ENCODE results near the gene DEPDC5.
A peak's percentile ranks its signal among the peaks of the same experiment; 100 is the strongest.
"Not testable (repeated sequence)": the region's sequence is repeated elsewhere in the genome, so short reads cannot be mapped to it uniquely, and the experiment has no call there.

Gene DEPDC5

DNA sequence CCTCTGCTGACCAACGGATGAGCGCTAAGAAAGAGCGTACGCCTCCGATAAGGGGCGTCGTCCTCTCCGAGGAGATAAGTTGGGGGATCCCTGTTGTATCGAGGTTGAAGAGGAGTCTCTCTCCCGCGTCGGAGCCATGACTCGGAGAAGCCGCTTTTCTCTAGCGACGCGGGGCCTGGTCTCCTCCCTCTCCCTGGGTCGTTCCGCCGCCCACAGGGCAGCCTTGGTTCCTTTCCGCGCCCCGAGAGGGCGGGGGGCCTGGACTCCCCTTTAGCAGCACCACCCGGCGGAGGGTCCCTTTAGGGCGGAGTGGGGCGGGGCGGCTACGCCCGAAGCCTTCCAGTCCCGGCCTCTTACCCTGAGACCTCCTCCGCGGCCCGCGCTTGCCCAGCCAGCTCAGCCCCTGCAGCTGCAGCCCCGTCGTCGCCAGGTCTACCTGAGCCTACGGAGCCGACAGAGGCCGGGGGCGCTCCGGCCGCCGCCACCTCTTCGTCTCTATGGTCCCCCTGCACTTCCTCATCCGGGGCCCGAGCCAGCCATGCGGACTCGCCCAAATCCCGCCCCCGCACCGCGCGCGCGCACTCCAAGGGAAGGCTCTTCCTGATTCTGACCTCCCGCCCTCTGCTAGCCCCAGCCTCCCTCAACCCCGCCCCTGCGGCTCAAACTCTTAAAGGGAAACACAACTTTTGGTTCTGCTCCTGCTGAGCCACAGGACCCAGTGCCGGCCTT, 4.0 kb upstream of the DEPDC5 start, which contains the start of gene PRR14L:
TSS of gene PRR14L (minus strand) at position 497 of the 729 bp plus-strand sequence. CDS start 11,272 bp downstream, outside the sequence.
- DNase-seq = peak; percentile 90

DNA sequence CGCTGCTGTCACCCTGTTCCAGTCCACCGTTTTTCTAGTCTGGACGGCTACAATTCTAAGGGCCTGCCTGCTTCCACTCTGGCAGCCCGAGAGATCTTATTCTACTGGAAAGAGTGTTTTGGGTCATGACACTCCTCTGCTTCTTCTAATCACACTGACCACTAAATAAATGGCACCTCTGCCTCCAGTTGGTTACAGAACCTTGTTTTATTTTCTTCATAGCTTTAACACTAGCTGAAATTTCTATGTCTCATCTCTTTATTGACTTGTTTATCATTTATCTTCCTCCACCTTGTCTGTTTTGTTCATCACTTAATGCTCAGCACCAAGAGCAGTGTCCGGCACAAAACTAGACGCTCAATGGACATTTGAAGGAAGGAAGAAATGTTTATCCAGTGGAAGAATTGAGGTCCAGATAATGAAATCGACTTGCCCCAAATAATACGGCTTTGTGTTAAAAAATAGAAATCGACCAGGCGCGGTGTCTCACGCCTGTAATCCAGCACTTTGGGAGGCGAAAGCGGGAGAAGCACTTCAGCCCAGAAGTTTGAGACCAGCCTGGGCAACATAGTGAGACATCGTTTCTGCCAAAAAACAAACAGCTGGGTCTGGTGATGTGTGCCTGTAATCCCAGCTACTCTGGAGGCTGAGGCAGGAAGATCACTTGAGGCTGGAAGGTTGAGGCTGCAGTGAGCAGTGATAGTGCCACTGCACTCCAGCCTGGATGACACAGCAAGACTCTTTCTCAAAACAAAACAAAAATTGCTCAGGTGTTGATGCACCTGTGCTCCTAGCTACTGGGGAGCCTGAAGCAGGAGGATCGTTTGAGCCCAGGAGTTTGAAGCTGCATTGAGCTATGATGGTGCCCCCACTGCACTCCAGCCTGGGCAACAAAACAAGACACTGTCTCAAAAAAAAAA, 3.2 kb upstream of the DEPDC5 start:
- DNase-seq = no peak

DNA sequence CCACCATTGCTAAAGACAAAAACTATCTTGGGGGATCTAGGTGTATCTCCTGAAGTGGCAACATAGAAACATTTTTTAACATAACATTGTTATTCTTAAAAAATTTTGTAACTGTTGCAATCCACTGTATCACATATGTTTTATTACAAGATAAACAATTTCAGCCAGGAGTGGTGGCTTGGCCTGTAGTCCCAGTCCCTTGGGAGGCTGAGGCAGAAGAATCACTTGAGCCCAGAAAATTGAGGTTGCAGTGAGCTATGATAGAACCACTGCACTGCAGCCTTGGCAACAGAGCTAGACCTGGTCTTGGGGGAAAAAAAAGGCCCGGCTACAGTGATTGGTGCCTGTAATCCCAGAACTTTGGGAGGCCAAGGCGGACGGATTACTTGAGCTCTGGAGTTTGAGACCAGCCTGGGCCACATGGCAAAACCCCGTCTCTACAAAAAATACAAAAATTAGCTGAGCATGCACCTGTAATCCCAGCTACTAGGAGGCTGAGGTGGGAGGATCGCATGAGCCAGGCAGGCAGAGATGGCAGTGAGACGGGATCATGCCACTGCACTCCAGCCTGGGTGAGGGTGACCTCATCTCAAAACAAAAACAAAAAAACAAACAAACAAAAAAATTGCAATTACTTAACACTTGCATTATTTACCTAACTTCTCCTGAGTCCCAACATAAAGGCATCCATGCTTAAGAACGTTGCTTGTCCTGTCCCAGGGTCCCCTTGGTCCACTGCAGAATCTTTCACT, 1.5 kb upstream of the DEPDC5 start:
- DNase-seq = no peak

DNA sequence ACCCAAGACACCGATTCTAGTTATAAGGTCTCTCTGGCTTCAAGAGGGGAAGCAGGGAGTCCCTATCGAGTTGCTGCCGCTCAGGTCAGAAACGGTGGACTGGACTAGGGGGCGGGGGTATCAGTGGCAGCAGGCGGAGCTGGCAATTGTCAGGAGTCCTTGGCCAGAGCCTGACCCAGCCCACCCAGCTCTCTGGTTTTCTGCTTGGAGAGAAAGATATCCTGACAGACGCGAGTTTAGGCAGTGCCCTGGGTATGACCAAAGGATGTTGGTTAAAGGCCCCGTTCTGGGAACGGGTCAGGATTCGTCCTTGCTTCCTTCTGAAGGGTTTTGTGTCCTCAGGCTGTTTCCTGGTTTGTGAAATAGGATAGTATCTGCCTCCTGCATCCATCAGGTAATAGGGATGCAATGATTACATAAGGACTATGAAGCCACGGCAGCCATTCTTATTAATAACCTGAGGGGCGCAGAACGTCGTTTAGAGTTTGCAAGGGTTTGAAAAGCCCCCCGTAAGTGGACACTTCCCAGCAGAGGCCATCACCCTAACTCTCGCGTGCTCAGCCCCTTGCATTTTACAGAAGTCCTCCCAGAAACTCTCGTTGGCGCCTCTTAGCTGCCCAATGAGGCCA, 700 bp upstream of the DEPDC5 start:
- DNase-seq = no peak

DNA sequence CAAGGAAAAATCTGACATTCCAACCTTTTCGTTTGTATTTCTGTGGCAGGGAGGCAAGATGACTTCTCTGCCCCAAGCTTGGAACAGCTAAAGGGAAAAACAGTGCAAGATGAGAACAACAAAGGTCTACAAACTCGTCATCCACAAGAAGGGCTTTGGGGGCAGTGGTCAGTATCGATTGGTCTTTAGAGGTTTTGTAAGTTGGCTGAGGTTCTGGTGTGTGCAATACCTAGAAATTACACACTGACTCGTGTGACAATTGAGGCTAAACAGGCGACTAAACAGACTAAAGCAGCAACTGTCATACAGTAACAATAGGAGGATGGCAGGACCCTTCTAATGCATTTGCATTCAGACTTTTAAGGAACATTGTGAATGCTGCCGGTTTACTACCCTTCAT, 994 bp downstream of the DEPDC5 start:
- DNase-seq = no peak

DNA sequence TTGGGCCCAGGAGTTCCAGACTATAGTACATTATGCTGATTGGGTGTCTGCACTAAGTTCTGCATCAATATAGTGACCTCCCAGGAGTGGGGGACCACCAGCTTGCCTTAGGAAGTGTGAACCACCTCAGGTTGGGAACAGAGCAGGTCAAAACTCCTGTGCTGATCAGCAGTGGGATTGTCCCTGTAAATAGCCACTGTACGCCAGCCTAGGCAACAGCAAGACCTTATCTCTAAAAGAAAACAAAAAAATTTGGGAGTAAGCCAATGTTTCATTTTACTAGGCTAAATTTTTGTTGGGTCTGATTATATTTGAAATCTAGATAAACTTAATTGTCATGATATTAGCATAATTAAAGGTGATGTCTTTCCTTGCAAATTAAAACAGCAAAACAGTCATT, 3.4 kb downstream of the DEPDC5 start:
- no peak for DNase-seq

DNA sequence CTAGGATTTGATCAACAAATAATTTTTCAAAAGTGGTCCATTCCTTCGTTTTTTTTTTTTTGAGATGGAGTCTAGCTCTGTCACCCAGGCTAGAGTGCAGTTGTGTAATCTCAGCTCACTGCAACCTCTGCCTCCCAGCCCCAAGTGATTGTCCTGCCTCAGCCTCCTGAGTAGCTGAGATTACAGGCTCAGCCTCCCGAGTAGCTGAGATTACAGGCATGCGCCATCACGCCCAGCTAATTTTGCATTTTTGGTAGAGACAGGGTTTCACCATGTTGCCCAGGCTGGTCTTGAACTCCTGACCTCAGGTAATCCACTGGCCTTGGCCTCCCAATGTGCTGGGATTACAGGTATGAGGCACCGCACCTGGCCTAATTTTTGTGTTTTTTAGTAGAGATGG, 5.0 kb downstream of the DEPDC5 start:
- DNase-seq = not testable (repeated sequence)

DNA sequence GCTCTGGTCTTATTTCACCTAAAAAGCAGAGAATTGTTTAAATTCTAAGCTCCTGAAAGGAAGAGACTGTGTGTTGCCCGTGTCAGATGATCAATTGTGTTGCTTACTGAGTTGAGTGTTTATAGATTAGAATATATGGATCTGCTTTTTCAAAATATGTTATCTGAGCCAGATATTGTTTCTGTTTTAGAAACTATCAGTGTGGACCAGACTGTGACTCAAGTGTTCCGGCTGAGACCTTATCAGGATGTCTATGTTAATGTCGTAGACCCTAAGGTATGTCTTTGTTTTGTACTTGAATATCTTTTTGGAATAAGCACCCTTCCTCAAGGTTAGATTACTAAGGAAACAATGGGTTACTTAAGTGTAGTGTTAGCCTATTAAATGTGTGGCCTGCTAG, 11.0 kb downstream of the DEPDC5 start:
- DNase-seq = no peak

DNA sequence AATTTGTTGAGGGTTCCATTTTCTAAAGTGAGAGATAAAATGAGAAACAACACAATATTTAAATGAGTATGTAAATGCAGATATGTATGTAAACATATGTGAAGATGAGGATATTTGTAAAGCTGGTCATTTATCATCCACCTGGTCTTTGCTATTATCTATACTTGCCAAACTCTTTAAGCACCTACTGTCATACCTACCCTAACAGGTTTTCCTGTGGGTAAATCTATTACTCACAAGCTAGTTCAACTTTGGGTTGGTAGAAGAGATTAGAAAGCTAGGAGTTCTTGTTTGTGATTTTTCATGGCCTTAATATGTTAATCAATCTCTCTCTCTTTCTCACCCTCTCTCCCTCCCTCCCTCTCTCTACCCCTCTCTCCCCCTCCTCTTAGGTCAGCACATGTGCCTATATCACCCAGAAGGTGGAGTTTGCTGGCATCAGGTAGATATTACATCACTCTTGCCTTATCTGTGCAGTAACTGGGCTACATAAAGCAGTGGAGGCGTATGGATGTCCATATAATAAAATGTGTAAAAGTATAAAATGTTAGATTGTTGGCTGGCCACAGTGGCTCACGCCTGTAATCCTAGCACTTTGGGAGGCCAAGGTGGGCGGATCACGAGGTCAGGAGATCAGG, 14.7 kb downstream of the DEPDC5 start:
- DNase-seq = no peak

DNA sequence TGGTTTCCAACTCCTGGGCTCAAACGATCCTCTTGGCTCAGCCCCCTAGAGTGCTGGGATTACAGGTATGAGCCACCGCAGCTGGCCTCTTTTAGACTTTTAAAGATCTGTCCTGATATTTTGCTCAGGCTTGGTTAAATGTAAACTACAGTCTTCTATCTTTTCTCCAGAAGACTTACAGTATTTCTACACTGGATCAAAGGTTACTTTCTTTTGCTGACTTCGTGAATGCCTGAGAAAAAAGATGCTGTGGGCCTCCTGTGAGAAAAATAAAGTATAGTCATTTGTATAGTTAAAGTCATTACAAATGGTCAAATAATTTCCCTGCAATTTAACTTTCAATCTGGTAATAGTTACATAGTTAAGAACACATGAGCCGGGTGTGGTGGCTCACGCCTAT, 19.6 kb downstream of the DEPDC5 start:
- no peak for DNase-seq

DNA sequence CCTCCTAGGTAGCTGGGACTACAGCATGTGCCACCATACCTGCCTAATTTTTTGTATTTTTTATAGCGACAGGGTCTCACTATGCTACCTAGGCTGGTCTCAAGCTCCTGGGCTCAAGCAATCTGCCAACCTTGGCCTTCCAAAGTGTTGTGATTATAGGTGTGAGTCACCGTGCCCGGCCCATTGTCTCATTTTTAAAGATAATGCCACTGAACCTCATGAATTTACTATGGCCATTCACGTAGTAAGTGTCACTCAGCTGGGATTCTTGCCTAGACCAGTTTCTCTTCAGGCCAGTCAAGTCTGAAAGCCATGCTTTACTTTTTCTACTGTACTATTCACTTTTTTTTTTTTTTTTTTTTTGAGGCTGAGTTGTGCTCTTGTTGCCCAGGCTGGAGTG, 22.4 kb downstream of the DEPDC5 start:
- no peak for DNase-seq

DNA sequence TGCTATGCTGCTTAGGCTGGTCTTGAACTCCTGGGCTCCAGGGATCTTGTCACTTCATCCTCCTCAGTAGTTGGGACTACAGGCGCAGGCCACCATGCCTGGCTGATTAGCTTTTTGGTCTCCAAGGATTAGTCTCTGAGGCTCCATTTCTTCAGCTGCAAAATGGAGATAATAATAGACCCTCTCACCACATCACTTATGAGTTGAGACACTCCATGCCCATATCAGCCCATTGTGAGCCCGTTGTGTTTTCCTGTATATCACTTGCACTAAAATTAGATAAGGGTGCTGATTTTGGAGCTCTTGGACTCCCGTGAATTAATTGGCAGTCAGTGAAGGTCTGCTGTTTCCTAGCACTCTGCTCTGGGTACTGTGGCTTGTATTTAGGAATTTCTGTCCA, 36.0 kb downstream of the DEPDC5 start:
- DNase-seq = no peak

DNA sequence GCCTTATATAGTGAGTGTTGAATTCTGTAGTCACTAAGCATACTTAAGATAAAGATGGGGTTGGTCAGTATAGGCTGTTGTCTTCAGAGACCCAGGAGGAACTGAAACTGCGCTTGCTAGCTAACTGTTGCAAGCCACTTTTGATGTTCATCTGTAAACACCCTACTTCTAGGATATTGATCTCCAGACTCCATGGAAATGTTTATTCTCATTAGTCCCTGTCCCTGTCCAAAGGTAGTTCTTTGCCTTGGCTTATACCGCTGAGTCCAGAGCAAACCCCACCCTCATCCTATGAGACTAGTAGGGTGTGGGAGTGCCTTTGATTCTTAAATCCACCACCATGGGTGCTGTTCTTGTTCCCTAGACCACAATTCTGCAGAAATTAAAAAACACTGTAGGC, 36.4 kb downstream of the DEPDC5 start:
- DNase-seq = no peak

DNA sequence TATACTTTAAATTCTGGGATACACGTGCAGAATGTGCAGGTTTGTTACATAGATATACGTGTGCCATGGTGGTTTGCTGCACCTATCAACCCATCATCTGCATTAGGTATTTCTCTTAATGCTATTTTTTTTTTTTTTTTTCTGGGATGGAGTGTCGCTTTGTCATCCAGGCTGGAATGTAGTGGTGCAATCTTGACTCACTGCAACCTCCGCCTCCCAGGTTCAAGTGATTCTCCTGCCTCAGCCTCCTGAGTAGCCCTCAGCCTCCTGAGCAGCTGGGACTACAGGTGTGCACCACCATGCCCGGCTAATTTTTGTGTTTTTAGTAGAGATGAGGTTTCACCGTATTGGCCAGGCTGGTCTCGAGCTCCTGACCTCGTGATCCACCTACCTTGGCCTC, 45.5 kb downstream of the DEPDC5 start:
- not testable (repeated sequence) for DNase-seq

DNA sequence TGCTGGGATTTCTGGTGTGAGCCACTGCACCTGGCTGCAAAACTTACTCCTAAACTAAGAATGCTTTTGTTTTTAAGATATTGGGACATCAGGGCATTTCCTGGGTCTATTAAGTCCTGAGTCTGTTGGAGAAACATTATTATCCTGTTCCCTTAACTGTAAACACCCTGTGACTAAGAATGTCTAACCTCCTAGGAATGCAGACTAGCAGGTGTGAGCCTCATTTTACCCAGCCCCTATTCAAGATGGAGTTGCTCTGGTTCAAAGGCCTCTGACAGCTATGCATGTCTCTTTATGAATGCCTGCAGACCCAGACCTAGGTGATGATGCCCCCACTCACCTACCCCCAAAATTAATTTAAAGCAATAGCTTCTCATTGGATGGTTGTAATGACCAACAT, 46.2 kb downstream of the DEPDC5 start:
- DNase-seq = no peak

DNA sequence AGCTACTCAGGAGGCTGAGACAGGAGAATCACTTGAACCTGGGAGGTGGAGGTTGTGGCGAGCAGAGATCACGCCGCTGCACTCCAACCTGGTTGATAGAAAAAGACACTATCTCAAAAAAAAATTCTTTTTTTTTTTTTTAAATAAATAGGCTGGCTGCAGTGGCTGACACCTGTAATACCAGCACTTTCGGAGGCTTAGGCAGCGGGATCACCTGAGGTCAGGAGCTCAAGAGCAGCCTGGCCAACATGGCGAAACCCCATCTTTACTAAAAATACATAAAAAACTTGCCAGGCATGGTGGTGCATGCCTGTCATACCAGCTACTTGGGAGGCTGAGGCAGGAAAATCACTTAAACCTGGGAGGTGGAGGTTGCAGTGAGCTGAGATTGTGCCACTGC, 47.0 kb downstream of the DEPDC5 start:
- DNase-seq = not testable (repeated sequence)

DNA sequence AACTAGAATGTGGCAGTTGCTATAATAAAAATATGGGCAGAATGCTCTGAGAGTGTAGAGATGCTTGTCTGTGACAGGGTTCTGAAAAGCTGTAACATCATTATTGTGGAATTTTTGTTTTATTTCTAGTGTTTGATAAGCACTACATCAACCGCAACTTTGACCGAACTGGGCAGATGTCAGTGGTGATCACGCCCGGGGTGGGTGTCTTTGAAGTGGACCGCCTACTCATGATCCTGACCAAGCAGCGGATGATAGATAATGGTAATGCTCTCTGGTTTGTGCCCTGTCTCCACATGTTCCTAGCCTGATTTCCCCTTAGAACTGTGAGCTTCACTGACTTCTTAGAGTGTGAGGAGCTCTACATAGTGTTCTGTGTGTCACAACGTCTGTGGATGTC, 48.8 kb downstream of the DEPDC5 start:
- DNase-seq = no peak

DNA sequence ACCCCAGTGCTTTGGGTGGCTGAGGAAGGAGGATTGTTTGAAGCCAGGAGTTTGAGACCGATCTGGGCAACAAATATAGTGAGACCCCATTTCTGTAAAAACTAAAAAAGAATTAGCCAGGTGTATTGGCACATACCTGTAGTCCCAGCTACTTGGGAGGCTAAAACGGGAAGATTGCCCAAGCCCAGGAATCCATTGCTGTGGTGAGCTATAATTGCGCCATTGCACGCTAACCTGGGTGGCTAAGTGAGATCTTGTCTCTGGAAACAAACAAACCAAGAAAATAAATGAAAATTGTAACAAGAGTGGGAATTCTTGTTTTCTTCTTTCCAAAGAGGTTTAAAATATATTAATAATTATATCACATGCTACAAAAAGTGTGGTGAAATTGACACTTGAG, 52.9 kb downstream of the DEPDC5 start:
- DNase-seq = no peak

DNA sequence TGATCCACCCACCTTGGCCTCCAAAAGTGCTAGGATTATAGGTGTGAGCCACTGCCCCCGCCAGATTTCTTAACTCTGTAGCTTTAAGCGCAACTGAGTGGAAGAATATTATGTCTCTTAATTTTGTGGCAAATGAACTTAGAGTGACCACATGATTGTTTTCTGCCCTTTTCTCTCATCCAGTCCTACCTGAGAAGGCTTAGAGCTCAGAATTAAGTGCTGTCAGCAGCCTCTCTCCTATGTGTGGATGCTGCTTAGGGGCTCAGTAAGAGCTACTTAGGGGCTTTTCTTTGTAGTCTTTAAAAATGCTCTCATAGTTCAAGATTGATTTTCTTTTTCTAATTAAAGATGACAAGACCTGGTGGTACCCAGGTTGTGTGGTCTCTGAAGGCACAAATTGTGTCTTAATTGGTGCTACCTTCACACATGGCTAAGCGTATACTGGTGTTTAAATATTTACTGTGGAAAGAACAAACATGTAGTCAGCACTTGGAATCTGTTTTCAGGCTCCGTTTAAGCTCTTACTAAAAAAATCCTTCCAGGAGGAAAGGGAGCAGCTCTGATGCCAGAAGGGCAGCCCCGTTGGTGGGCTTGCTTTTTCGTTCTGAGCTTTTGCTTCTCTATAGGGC, 59.3 kb downstream of the DEPDC5 start:
- no peak for DNase-seq

DNA sequence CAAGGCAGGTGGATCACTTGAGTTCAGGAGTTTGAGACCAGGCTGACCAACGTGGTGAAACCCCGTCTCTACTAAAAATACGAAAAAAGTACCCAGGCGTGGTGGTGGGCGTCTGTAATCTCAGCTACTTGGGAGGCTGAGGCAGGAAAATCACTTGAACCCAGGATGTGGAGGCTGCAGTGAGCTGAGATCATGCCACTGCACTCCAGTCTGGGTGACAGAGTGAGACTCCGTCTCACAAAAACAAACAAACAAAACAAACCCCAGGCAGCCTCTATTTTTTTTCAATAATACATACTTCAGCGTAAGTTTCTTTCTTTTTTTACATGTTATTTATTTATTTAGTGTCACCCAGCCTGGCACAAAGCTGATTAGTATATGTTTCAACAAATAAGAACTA, 60.1 kb downstream of the DEPDC5 start:
- DNase-seq = not testable (repeated sequence)

DNA sequence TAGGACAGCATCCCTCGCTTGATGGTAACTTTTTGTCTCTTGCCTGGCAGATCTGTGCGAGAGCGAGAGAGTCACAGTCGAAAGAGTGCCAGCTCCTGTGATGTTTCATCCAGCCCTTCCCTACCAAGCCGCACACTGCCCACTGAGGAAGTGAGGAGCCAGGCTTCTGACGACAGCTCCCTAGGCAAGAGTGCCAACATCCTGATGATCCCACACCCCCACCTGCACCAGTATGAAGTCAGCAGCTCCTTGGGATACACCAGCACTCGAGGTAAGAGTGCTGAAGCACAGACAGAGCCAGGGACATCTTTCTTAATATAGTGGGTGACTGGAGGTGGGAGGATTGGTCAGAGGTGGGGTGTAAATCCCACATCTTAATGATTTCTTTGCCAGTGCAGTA, 61.1 kb downstream of the DEPDC5 start:
- no peak for DNase-seq

DNA sequence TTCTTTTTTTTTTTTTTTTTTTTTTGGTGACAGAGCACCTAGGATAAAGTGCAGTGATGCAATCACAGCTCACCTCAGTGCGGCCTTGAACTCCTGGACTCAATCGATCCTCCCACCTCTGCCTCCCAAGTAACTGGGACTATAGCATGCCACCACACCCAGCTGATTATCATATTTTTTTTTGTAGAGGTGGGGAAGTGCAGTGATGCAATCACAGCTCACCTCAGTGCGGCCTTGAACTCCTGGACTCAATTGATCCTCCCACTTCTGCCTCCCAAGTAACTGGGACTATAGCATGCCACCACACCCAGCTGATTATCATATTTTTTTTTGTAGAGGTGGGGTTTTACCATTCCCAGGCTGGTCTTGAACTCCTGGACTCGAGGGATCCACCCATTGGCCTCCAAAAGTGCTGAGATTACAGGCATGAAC, 61.6 kb downstream of the DEPDC5 start:
- not testable (repeated sequence) for DNase-seq
